GM21576 (cell line): ENCODE data around the gene TXNDC15.
"Not testable (repeated sequence)": the region's sequence is repeated elsewhere in the genome, so short reads cannot be mapped to it uniquely, and the experiment has no call there.

Experiments used
- ATAC-seq: cut with Tn5 transposase; IDR thresholded peaks from one replicate; pipeline ENCODE4 v1.9.1; 2021; ENCODE audit warnings: mild to moderate bottlenecking, moderate library complexity; ENCODE audit not compliant: unreplicated experiment

Gene TXNDC15

GRCh38 chr5:134874831-134875655, 872 bp downstream of the TXNDC15 start:
- ATAC-seq: no peak

- no peak for ATAC-seq
Observed at GRCh38 chr5:134877159-134877558, 3.0 kb downstream of the TXNDC15 start.

GRCh38 chr5:134878403-134878802, 4.2 kb downstream of the TXNDC15 start:
- no peak for ATAC-seq

GRCh38 chr5:134879456-134879855, 5.3 kb downstream of the TXNDC15 start:
- no peak for ATAC-seq

- not testable (repeated sequence) for ATAC-seq
Observed at GRCh38 chr5:134880937-134881336, 6.8 kb downstream of the TXNDC15 start.

- not testable (repeated sequence) for ATAC-seq
Observed at GRCh38 chr5:134881711-134882110, 7.5 kb downstream of the TXNDC15 start.

GRCh38 chr5:134887593-134888159, 13.5 kb downstream of the TXNDC15 start:
- no peak for ATAC-seq

GRCh38 chr5:134889335-134889734, 15.2 kb downstream of the TXNDC15 start:
- ATAC-seq: no peak

- no peak for ATAC-seq
Observed at GRCh38 chr5:134891473-134891872, 17.3 kb downstream of the TXNDC15 start.

- no peak for ATAC-seq
Observed at GRCh38 chr5:134892282-134892681, 18.1 kb downstream of the TXNDC15 start.

- no peak for ATAC-seq
Observed at GRCh38 chr5:134892926-134893325, 18.8 kb downstream of the TXNDC15 start.

- no peak for ATAC-seq
Observed at GRCh38 chr5:134893748-134894505, 19.8 kb downstream of the TXNDC15 start.

- ATAC-seq: peak; percentile 34
Observed at GRCh38 chr5:134902071-134902801, 28.1 kb downstream of the TXNDC15 start.

- ATAC-seq: peak; percentile 76
Observed at GRCh38 chr5:134904610-134905245, 30.6 kb downstream of the TXNDC15 start, which contains the start of gene PCBD2. Gene PCBD2, plus strand, starts transcription at chr5:134905131. Its CDS starts 9 bp downstream, at chr5:134905140.

GRCh38 chr5:134905246-134905996, 31.2 kb downstream of the TXNDC15 start:
- peak; percentile 24 for ATAC-seq

- ATAC-seq: no peak
Observed at GRCh38 chr5:134906811-134907210, 32.6 kb downstream of the TXNDC15 start.

- not testable (repeated sequence) for ATAC-seq
Observed at GRCh38 chr5:134910752-134911151, 36.6 kb downstream of the TXNDC15 start.

- no peak for ATAC-seq
Observed at GRCh38 chr5:134911285-134912206, 37.4 kb downstream of the TXNDC15 start.

GRCh38 chr5:134913254-134913653, 39.1 kb downstream of the TXNDC15 start:
- no peak for ATAC-seq
